IMR-90 (cell line): ENCODE data around the gene CTNNA1.

Experiments used
- BHLHE40 ChIP-seq: fragments of 150-350 bp; IDR thresholded peaks from 2 replicates; pipeline ENCODE4 v1.6.1; 2016; ENCODE audit warnings: mild to moderate bottlenecking, low read depth, low read length
- RFX5 ChIP-seq: IDR thresholded peaks from 2 replicates; pipeline ENCODE4 v1.8.0; 2012; ENCODE audit warnings: low read depth, mild to moderate bottlenecking, low read length, moderate library complexity
- TF ChIP-seq, protein P1 (sequence below): conservative IDR thresholded peaks from 2 replicates; pipeline ENCODE4 v1.5.1; 2012; ENCODE audit warnings: mild to moderate bottlenecking, low read depth, low read length, improper control_type of control experiment
- TF ChIP-seq, protein P2 (sequence below): fragments of 150-350 bp; IDR thresholded peaks from 2 replicates; pipeline ENCODE4 v1.6.1; 2017; ENCODE audit warnings: mild to moderate bottlenecking, antibody characterized with exemption, low read length, low read depth

DNA sequence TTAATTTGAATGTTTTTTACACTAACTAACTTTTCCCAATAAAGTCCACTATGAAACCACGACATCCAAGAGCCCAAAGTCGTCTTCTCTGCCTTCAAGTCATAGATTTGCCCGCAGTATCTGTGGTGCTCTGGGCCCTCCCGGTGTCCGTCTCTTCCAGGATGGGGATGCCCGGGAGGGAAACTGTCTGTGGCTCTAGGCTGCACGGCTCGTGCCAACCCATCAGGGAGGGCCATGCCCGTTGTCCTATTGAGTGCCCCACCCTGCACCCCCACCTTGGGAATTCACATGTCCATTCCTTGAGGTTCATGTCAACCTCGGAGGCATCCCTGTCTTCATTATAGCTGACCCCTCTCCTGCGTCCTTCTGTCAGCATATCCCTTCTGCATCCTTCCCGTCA is 181.7 kb downstream of the CTNNA1 start:
- TF ChIP-seq, protein P1, sequence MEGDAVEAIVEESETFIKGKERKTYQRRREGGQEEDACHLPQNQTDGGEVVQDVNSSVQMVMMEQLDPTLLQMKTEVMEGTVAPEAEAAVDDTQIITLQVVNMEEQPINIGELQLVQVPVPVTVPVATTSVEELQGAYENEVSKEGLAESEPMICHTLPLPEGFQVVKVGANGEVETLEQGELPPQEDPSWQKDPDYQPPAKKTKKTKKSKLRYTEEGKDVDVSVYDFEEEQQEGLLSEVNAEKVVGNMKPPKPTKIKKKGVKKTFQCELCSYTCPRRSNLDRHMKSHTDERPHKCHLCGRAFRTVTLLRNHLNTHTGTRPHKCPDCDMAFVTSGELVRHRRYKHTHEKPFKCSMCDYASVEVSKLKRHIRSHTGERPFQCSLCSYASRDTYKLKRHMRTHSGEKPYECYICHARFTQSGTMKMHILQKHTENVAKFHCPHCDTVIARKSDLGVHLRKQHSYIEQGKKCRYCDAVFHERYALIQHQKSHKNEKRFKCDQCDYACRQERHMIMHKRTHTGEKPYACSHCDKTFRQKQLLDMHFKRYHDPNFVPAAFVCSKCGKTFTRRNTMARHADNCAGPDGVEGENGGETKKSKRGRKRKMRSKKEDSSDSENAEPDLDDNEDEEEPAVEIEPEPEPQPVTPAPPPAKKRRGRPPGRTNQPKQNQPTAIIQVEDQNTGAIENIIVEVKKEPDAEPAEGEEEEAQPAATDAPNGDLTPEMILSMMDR: no peak
- TF ChIP-seq RFX5 (no peak), BHLHE40 (no peak)
- TF ChIP-seq, protein P2, sequence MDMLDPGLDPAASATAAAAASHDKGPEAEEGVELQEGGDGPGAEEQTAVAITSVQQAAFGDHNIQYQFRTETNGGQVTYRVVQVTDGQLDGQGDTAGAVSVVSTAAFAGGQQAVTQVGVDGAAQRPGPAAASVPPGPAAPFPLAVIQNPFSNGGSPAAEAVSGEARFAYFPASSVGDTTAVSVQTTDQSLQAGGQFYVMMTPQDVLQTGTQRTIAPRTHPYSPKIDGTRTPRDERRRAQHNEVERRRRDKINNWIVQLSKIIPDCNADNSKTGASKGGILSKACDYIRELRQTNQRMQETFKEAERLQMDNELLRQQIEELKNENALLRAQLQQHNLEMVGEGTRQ: no peak
